ENCODE data around the gene MAGI3.
"Not testable (repeated sequence)": the region's sequence is repeated elsewhere in the genome, so short reads cannot be mapped to it uniquely, and the experiment has no call there.

GRCh38 chr1:113406149-113406548, 15.8 kb downstream of the MAGI3 start:
- TF ChIP-seq CTCF (IDR thresholded peaks at IDR 0.05; ENCODE audit: low read depth, low read length); POLR2A (IDR thresholded peaks at IDR 0.05; ENCODE audit: extremely low read depth, insufficient read length): not testable (repeated sequence)
